ENCODE results near the gene AUTS2.

The AUTS2 gene

GRCh38 chr7:70481570-70482123 is 883.4 kb downstream of the AUTS2 start:
- Histone ChIP-seq H3K36me3 (ENCODE audit: insufficient read depth, insufficient read length, low read length) (no peaks in the 10 kb centered on the region), H3K4me1 (ENCODE audit: insufficient read depth, insufficient read length) (no peaks in the 10 kb centered on the region), H3K9me3 (ENCODE audit: insufficient read depth, low read length) (peaks cover 8% of the 10 kb centered on the region; the same call in 1 of the 2 replicates), H3K9ac (ENCODE audit: insufficient read length, low read depth) (no peak overlapping the region), H3K27me3 (ENCODE audit: insufficient read depth, insufficient read length) (no peaks in the 10 kb centered on the region), H3K4me3 (ENCODE audit: insufficient read length, low read depth) (no peak overlapping the region)
- TF ChIP-seq SUZ12 (IDR thresholded peaks at IDR 0.05; ENCODE audit: extremely low read depth, insufficient read depth, insufficient read length) (no peak), YY1 (IDR thresholded peaks at IDR 0.05; ENCODE audit: insufficient read depth, insufficient read length) (no peak), ZNF274 (IDR thresholded peaks at IDR 0.05; ENCODE audit: low read depth, low read length) (no peak)
- DNase-seq (ENCODE audit: low read depth, low spot score), result no peak

GRCh38 chr7:70484255-70484654 is 886.0 kb downstream of the AUTS2 start:
- Histone ChIP-seq H3K9me3 (ENCODE audit: insufficient read depth, low read length) (peaks cover 8% of the 10 kb centered on the region; the same call in 1 of the 2 replicates), H3K9ac (ENCODE audit: insufficient read length, low read depth) (no peak overlapping the region), H3K4me3 (ENCODE audit: insufficient read length, low read depth) (no peak overlapping the region), H3K36me3 (ENCODE audit: insufficient read depth, insufficient read length, low read length) (no peaks in the 10 kb centered on the region), H3K27me3 (ENCODE audit: insufficient read depth, insufficient read length) (no peaks in the 10 kb centered on the region), H3K4me1 (ENCODE audit: insufficient read depth, insufficient read length) (no peaks in the 10 kb centered on the region)
- TF ChIP-seq SUZ12 (IDR thresholded peaks at IDR 0.05; ENCODE audit: extremely low read depth, insufficient read depth, insufficient read length), result no peak
- TF ChIP-seq YY1 (IDR thresholded peaks at IDR 0.05; ENCODE audit: insufficient read depth, insufficient read length), result no peak
- no peak for TF ChIP-seq ZNF274 (IDR thresholded peaks at IDR 0.05; ENCODE audit: low read depth, low read length)
- no peak for DNase-seq (ENCODE audit: low read depth, low spot score)

- DNase-seq (ENCODE audit: low read depth, low spot score), result no peak
- Histone ChIP-seq H3K4me3 (ENCODE audit: insufficient read length, low read depth) (no peak overlapping the region), H3K4me1 (ENCODE audit: insufficient read depth, insufficient read length) (no peaks in the 10 kb centered on the region), H3K36me3 (ENCODE audit: insufficient read depth, insufficient read length, low read length) (no peaks in the 10 kb centered on the region), H3K27me3 (ENCODE audit: insufficient read depth, insufficient read length) (no peaks in the 10 kb centered on the region), H3K9me3 (ENCODE audit: insufficient read depth, low read length) (peaks cover 8% of the 10 kb centered on the region; the same call in 1 of the 2 replicates), H3K9ac (ENCODE audit: insufficient read length, low read depth) (no peak overlapping the region)
- TF ChIP-seq ZNF274 (IDR thresholded peaks at IDR 0.05; ENCODE audit: low read depth, low read length) (no peak), YY1 (IDR thresholded peaks at IDR 0.05; ENCODE audit: insufficient read depth, insufficient read length) (no peak), SUZ12 (IDR thresholded peaks at IDR 0.05; ENCODE audit: extremely low read depth, insufficient read depth, insufficient read length) (no peak)
These were observed 888.7 kb downstream of the AUTS2 start for GRCh38 chr7:70486977-70487376.

GRCh38 chr7:70487428-70487827 is 889.2 kb downstream of the AUTS2 start:
- Histone ChIP-seq H3K27me3 (ENCODE audit: insufficient read depth, insufficient read length) (no peaks in the 10 kb centered on the region), H3K9me3 (ENCODE audit: insufficient read depth, low read length) (peaks cover 8% of the 10 kb centered on the region; the same call in 1 of the 2 replicates), H3K4me3 (ENCODE audit: insufficient read length, low read depth) (no peak overlapping the region), H3K9ac (ENCODE audit: insufficient read length, low read depth) (no peak overlapping the region), H3K36me3 (ENCODE audit: insufficient read depth, insufficient read length, low read length) (no peaks in the 10 kb centered on the region), H3K4me1 (ENCODE audit: insufficient read depth, insufficient read length) (no peaks in the 10 kb centered on the region)
- TF ChIP-seq YY1 (IDR thresholded peaks at IDR 0.05; ENCODE audit: insufficient read depth, insufficient read length) (no peak), ZNF274 (IDR thresholded peaks at IDR 0.05; ENCODE audit: low read depth, low read length) (no peak)
- DNase-seq (ENCODE audit: low read depth, low spot score), result no peak

GRCh38 chr7:70487886-70488285 is 889.6 kb downstream of the AUTS2 start:
- H3K9me3 ChIP-seq (ENCODE audit: insufficient read depth, low read length), result peaks cover 8% of the 10 kb centered on the region; the same call in 1 of the 2 replicates
- H3K27me3 ChIP-seq (ENCODE audit: insufficient read depth, insufficient read length), result no peaks in the 10 kb centered on the region
- H3K4me3 ChIP-seq (ENCODE audit: insufficient read length, low read depth), result no peak overlapping the region
- TF ChIP-seq ZNF274 (IDR thresholded peaks at IDR 0.05; ENCODE audit: low read depth, low read length) (no peak), SUZ12 (IDR thresholded peaks at IDR 0.05; ENCODE audit: extremely low read depth, insufficient read depth, insufficient read length) (no peak)
- no peak overlapping the region for H3K9ac ChIP-seq (ENCODE audit: insufficient read length, low read depth)
- H3K4me1 ChIP-seq (ENCODE audit: insufficient read depth, insufficient read length), result no peaks in the 10 kb centered on the region
- no peak for DNase-seq (ENCODE audit: low read depth, low spot score)
- H3K36me3 ChIP-seq (ENCODE audit: insufficient read depth, insufficient read length, low read length), result no peaks in the 10 kb centered on the region

GRCh38 chr7:70489813-70490212 is 891.5 kb downstream of the AUTS2 start:
- Histone ChIP-seq H3K36me3 (ENCODE audit: insufficient read depth, insufficient read length, low read length) (no peaks in the 10 kb centered on the region), H3K27me3 (ENCODE audit: insufficient read depth, insufficient read length) (no peaks in the 10 kb centered on the region), H3K4me1 (ENCODE audit: insufficient read depth, insufficient read length) (no peaks in the 10 kb centered on the region), H3K4me3 (ENCODE audit: insufficient read length, low read depth) (no peak overlapping the region), H3K9me3 (ENCODE audit: insufficient read depth, low read length) (peaks cover 8% of the 10 kb centered on the region; the same call in 1 of the 2 replicates), H3K9ac (ENCODE audit: insufficient read length, low read depth) (no peak overlapping the region)
- DNase-seq (ENCODE audit: low read depth, low spot score), result no peak
- TF ChIP-seq YY1 (IDR thresholded peaks at IDR 0.05; ENCODE audit: insufficient read depth, insufficient read length) (no peak), ZNF274 (IDR thresholded peaks at IDR 0.05; ENCODE audit: low read depth, low read length) (no peak), SUZ12 (IDR thresholded peaks at IDR 0.05; ENCODE audit: extremely low read depth, insufficient read depth, insufficient read length) (no peak)

- H3K27me3 ChIP-seq (ENCODE audit: insufficient read depth, insufficient read length), result no peaks in the 10 kb centered on the region
- no peak overlapping the region for H3K9ac ChIP-seq (ENCODE audit: insufficient read length, low read depth)
- H3K4me3 ChIP-seq (ENCODE audit: insufficient read length, low read depth), result no peak overlapping the region
- TF ChIP-seq YY1 (IDR thresholded peaks at IDR 0.05; ENCODE audit: insufficient read depth, insufficient read length) (no peak), SUZ12 (IDR thresholded peaks at IDR 0.05; ENCODE audit: extremely low read depth, insufficient read depth, insufficient read length) (no peak), ZNF274 (IDR thresholded peaks at IDR 0.05; ENCODE audit: low read depth, low read length) (no peak)
- no peaks in the 10 kb centered on the region for H3K36me3 ChIP-seq (ENCODE audit: insufficient read depth, insufficient read length, low read length)
- H3K9me3 ChIP-seq (ENCODE audit: insufficient read depth, low read length), result no peaks in the 10 kb centered on the region
- no peaks in the 10 kb centered on the region for H3K4me1 ChIP-seq (ENCODE audit: insufficient read depth, insufficient read length)
- no peak for DNase-seq (ENCODE audit: low read depth, low spot score)
These were observed 894.4 kb downstream of the AUTS2 start for GRCh38 chr7:70492625-70493024.
